ENCODE data around the gene RUNX2. TPM values are rescaled to one million over a fixed set of nuclear protein-coding genes. Genes with fewer than 3 reads are reported as not detected.

RUNX2 gene
- total and polyA plus RNA-seq, 12 donors, result 0.20 to 3.0 (median 1.6) TPM

DNA sequence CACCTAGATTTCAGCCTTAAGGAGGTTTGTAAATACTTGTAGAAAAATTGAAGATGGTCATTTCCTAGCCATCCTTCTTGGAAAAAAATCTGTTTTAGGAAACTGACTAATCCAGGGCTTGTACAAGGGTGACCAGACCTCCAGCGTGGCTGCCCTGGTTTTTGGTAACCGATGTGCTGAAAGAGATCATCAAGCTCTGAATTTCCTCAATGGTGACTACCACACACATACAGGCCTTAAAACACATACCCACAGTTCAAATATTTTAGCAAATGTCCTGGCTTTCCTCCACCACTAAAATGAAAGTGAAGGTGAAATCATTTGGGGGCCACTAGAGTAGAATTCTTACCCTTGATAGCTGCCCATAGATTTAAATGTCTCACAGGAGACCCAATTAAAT lies 264.9 kb downstream of the RUNX2 start:
- ATAC-seq (no peak), DNase-seq (no peak)
- H3K4me3 ChIP-seq, result no peak overlapping the region
- H3K27ac ChIP-seq, result no peak overlapping the region
- peaks cover 0 to 13% (median 0%) of the 10 kb centered on the region in 9 donors for H3K4me1 ChIP-seq
- H3K9me3 ChIP-seq, result no peaks in the 10 kb centered on the region
- TF ChIP-seq, protein P1, sequence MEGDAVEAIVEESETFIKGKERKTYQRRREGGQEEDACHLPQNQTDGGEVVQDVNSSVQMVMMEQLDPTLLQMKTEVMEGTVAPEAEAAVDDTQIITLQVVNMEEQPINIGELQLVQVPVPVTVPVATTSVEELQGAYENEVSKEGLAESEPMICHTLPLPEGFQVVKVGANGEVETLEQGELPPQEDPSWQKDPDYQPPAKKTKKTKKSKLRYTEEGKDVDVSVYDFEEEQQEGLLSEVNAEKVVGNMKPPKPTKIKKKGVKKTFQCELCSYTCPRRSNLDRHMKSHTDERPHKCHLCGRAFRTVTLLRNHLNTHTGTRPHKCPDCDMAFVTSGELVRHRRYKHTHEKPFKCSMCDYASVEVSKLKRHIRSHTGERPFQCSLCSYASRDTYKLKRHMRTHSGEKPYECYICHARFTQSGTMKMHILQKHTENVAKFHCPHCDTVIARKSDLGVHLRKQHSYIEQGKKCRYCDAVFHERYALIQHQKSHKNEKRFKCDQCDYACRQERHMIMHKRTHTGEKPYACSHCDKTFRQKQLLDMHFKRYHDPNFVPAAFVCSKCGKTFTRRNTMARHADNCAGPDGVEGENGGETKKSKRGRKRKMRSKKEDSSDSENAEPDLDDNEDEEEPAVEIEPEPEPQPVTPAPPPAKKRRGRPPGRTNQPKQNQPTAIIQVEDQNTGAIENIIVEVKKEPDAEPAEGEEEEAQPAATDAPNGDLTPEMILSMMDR (IDR thresholded peaks at IDR 0.05), result no peak
- H3K36me3 ChIP-seq, result no peaks in the 10 kb centered on the region
- intact Hi-C loops (cut with DNase I), result no loop called here
- WGBS, 2 donors, result 87 to 88% methylated on average over 2 of the region's 2 CpGs
- no peaks in the 10 kb centered on the region for H3K27me3 ChIP-seq

DNA sequence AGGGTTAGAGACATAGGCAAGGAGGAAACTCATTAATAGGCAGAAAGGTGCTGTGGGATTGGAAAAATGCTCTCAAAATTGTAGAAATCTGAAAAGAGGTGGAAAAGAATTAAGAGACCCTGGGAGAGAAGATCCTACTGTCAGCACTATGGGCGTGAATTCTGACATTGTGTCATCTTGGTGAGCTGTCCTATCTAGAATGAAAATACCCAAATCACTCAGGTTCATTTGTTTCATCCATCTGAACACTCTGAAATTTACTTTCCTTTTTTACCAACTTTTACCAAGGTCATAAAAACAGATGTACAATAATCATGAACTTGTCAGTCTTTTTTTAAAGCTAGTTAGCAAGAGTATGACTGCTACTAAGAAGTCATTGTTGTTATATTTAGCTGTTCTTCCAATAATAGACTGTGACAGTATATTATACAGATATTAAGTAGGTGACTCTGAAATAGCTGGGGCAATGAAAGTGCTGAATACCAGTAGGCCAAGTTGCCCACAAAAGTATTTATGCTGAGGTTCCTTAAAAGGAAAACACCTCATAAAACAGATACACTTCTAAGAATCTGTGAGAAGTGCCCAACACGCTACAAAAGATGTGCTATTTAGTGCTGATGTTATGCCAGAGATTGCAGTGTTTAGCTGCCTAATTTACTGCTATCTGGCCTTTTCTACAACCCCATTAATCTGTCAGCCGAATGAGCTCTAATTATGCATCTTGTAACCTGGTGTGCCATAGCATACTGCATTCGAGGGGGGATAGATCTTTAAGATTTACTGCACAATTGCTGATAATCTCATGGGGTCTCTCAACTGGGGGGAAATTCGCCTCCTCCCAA lies 267.1 kb downstream of the RUNX2 start:
- intact Hi-C loops (cut with DNase I), result no loop called here
- DNase-seq, result no peak
- peak overlapping the region in 6 of 10 donors; percentile 32 to 74 (median 56) for H3K27ac ChIP-seq
- H3K36me3 ChIP-seq, result no peaks in the 10 kb centered on the region
- H3K27me3 ChIP-seq, result no peaks in the 10 kb centered on the region
- H3K4me3 ChIP-seq, result no peak overlapping the region
- H3K9me3 ChIP-seq, result peaks cover 0 to 10% (median 0%) of the 10 kb centered on the region in 11 donors
- 66 to 72% methylated on average over 5 of the region's 5 CpGs for WGBS, 2 donors
- H3K4me1 ChIP-seq, result peaks cover 0 to 13% (median 0%) of the 10 kb centered on the region in 9 donors
- TF ChIP-seq, protein P1 (IDR thresholded peaks at IDR 0.05), result no peak
- ATAC-seq, result peak; percentile 55 to 95 (median 84)

DNA sequence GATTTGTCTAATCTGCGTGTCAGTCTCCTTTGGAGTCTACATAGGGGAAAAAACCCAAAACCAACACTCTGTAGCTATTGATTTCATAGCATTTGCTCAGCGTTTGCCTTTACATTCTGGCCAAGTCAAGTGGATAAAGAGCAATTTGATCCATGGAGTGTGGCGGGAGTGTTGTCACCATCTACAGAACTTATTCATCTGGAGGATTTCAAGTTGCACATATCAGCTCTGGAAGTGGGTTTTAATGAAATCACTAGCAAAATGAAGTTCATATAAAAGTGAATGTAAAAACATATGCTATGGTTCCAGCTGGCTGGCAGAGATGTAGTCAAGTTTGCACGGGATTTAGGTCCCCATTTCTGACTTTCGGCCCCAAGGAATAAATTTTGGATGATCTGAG lies 269.3 kb downstream of the RUNX2 start:
- no peak overlapping the region for H3K4me3 ChIP-seq
- DNase-seq (no peak), ATAC-seq (no peak)
- WGBS, 2 donors, result 83 to 91% methylated on average over 5 of the region's 5 CpGs
- intact Hi-C loops (cut with DNase I), result no loop called here
- no peaks in the 10 kb centered on the region for H3K27me3 ChIP-seq
- H3K36me3 ChIP-seq, result no peaks in the 10 kb centered on the region
- H3K9me3 ChIP-seq, result peaks cover 0 to 22% (median 0%) of the 10 kb centered on the region in 11 donors
- TF ChIP-seq, protein P1 (IDR thresholded peaks at IDR 0.05), result no peak
- peaks cover 0 to 13% (median 0%) of the 10 kb centered on the region in 9 donors for H3K4me1 ChIP-seq
- H3K27ac ChIP-seq, result no peak overlapping the region

DNA sequence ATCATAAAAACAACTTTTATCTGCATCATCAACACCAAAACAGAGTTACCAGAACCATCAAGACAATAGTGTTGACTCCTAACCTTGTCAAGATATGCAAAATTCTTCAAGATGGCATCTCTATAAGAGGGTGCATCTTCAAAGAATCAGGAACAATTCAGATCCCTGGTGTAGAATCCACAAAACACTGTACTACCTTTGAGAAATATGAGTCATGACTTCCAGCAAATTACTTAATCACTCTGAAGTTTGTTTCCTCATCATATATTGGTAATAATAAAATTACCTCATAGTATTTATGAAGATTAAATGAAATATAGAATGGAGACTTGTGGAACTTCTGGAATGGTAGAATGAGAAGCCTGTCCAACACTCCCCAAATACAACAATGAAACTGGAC lies 270.9 kb downstream of the RUNX2 start:
- TF ChIP-seq, protein P1 (IDR thresholded peaks at IDR 0.05), result no peak
- H3K9me3 ChIP-seq, result peaks cover 0 to 28% (median 0%) of the 10 kb centered on the region in 11 donors
- H3K36me3 ChIP-seq, result no peaks in the 10 kb centered on the region
- no peak overlapping the region for H3K27ac ChIP-seq
- no peak for ATAC-seq
- no peaks in the 10 kb centered on the region for H3K27me3 ChIP-seq
- intact Hi-C loops (cut with DNase I), result no loop called here
- H3K4me3 ChIP-seq, result no peak overlapping the region
- H3K4me1 ChIP-seq, result peaks cover 0 to 13% (median 0%) of the 10 kb centered on the region in 9 donors
- no peak for DNase-seq
